ENCODE data around the gene RALGAPA1. TPM values are rescaled to one million over a fixed set of nuclear protein-coding genes. Genes with fewer than 3 reads are reported as not detected.
"Not testable (repeated sequence)": the region's sequence is repeated elsewhere in the genome, so short reads cannot be mapped to it uniquely, and the experiment has no call there.

The RALGAPA1 gene
- total RNA-seq (2021) (30.0 and 36.7 TPM in 2 replicates), Bru-seq, nascent RNA (percentile 67 among the genes with signal in this experiment), BruChase-seq, experiment 1, labeled RNA remaining after a 2-hour chase (percentile 72 among the genes with signal in this experiment), BruChase-seq, experiment 2, labeled RNA remaining after a 6-hour chase (percentile 65 among the genes with signal in this experiment)
- long read RNA-seq, full-length matches to known transcripts: 1 of 7 reads
- long read RNA-seq, partial matches to known transcripts: 1 of 7 reads
- long read RNA-seq, other reads (novel, unspliced or antisense): 5 of 7 reads

GRCh38 chr14:35808638-35809563 is at the start of gene RALGAPA1:
Gene RALGAPA1 (minus strand): TSS chr14:35809295. CDS start chr14:35808835, 460 bp downstream.
- Histone ChIP-seq H3K27ac (peak within 1 kb of the TSS; percentile 65), H2AFZ (peak within 1 kb of the TSS; percentile 96), H3K4me2 (peak within 1 kb of the TSS; percentile 89), H3K79me2 (ENCODE audit: low read depth) (peaks cover 23% of the 10 kb centered on the region), H3K4me3 (peak within 1 kb of the TSS; percentile 81)
- not testable (repeated sequence) for H3F3A ChIP-seq (ENCODE audit: insufficient read depth, low read depth); H3K9me2 ChIP-seq (ENCODE audit: insufficient read depth); H3K36me3 ChIP-seq (ENCODE audit: low read depth); H4K20me1 ChIP-seq (ENCODE audit: insufficient read depth); H3K27me3 ChIP-seq (ENCODE audit: insufficient read depth, low read depth); H3K4me1 ChIP-seq (replicated peaks; ENCODE audit: insufficient read depth); H3K9me3 ChIP-seq (ENCODE audit: insufficient read depth, low read depth)
- TSS peak; percentile 41 for BruUV-seq (replicated peaks)
- peak; percentile 82 to 85 for DNase-seq
- CTCF ChIA-PET: interaction anchor here (0.7 kb wide), 1 partner anchor 646 kb away, joined by 5 read pairs; no protein-coding TSS in a partner anchor
- intact Hi-C loops (cut with micrococcal nuclease; ENCODE audit: unreplicated experiment): loop anchor here (1.0 kb wide), 1 partner anchor 17 kb away; the partner anchor contains the start of gene BRMS1L
- POLR2A ChIA-PET (ENCODE audit: unreplicated experiment): interaction anchor here (1.0 kb wide), 1 partner anchor 17 kb away, joined by 4 read pairs; the partner anchor contains the start of gene BRMS1L

- POLR2A ChIA-PET (ENCODE audit: unreplicated experiment): no interaction called here
- no peaks in the 10 kb centered on the region for H3K79me2 ChIP-seq (ENCODE audit: low read depth)
These were observed 49.6 kb upstream of the RALGAPA1 start for GRCh38 chr14:35858521-35859209.

GRCh38 chr14:35855876-35856481 is 46.9 kb upstream of the RALGAPA1 start:
- CTCF ChIA-PET: no interaction called here
- no peaks in the 10 kb centered on the region for H3K9me3 ChIP-seq (ENCODE audit: insufficient read depth, low read depth)
- H3K4me1 ChIP-seq (replicated peaks; ENCODE audit: insufficient read depth): no peaks in the 10 kb centered on the region
- no peak overlapping the region for H2AFZ ChIP-seq
- no peak for DNase-seq
- POLR2A ChIA-PET (ENCODE audit: unreplicated experiment): no interaction called here
- no peak overlapping the region for H3K4me2 ChIP-seq
- no peaks in the 10 kb centered on the region for H3K9me2 ChIP-seq (ENCODE audit: insufficient read depth)
- BruUV-seq (replicated peaks): no TSS peak
- H3K27me3 ChIP-seq (ENCODE audit: insufficient read depth, low read depth): no peaks in the 10 kb centered on the region
- no peaks in the 10 kb centered on the region for H4K20me1 ChIP-seq (ENCODE audit: insufficient read depth)
- intact Hi-C loops (cut with micrococcal nuclease; ENCODE audit: unreplicated experiment): no loop called here
- H3F3A ChIP-seq (ENCODE audit: insufficient read depth, low read depth): no peaks in the 10 kb centered on the region
- no peak overlapping the region for H3K27ac ChIP-seq
- TF ChIP-seq EZH2 (IDR thresholded peaks at IDR 0.05; ENCODE audit: low read depth): no peak
- TF ChIP-seq CTCF (conservative IDR thresholded peaks at IDR 0.05): no peak
- no peaks in the 10 kb centered on the region for H3K79me2 ChIP-seq (ENCODE audit: low read depth)
- no peaks in the 10 kb centered on the region for H3K36me3 ChIP-seq (ENCODE audit: low read depth)
- H3K4me3 ChIP-seq: no peak overlapping the region

More at GRCh38 chr14:35858521-35859209, 49.6 kb upstream of the RALGAPA1 start:
- H3F3A ChIP-seq (ENCODE audit: insufficient read depth, low read depth): no peaks in the 10 kb centered on the region
- CTCF ChIA-PET: no interaction called here
- no peaks in the 10 kb centered on the region for H3K9me2 ChIP-seq (ENCODE audit: insufficient read depth)
- no peak overlapping the region for H3K27ac ChIP-seq
- no peak overlapping the region for H3K4me3 ChIP-seq
- H2AFZ ChIP-seq: no peak overlapping the region
- H3K4me1 ChIP-seq (replicated peaks; ENCODE audit: insufficient read depth): no peaks in the 10 kb centered on the region
- no TSS peak for BruUV-seq (replicated peaks)
- H3K36me3 ChIP-seq (ENCODE audit: low read depth): no peaks in the 10 kb centered on the region
- no peaks in the 10 kb centered on the region for H3K27me3 ChIP-seq (ENCODE audit: insufficient read depth, low read depth)
- intact Hi-C loops (cut with micrococcal nuclease; ENCODE audit: unreplicated experiment): no loop called here
- no peak for TF ChIP-seq EZH2 (IDR thresholded peaks at IDR 0.05; ENCODE audit: low read depth)
- no peak for TF ChIP-seq CTCF (conservative IDR thresholded peaks at IDR 0.05)
- H4K20me1 ChIP-seq (ENCODE audit: insufficient read depth): no peaks in the 10 kb centered on the region
- no peak for DNase-seq
- H3K9me3 ChIP-seq (ENCODE audit: insufficient read depth, low read depth): no peaks in the 10 kb centered on the region
- no peak overlapping the region for H3K4me2 ChIP-seq

All from PC-9 (cell line).